ENCODE measurements around the gene ZNF232.

DNA sequence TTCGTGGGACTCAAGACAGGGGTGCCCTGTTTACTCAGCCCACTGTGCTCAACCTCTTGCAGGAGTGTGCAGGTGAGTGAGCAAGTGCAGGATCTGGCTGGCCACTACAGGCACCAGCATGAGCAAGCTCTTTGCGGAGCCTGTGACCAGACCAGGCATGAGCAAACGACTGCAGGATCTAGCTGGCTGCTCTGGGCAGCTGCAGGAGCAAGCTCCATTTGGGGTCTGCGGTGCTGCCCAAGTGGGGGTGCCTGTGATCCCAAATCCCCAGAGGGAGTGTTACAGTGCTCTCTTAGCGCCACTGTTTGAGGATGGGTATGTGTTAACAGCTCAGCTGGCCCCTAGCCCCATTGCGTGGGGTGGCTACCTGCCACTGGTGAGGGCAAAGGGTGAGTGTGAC is 6.5 kb upstream of the ZNF232 start:
- TF ChIP-seq, protein P1, sequence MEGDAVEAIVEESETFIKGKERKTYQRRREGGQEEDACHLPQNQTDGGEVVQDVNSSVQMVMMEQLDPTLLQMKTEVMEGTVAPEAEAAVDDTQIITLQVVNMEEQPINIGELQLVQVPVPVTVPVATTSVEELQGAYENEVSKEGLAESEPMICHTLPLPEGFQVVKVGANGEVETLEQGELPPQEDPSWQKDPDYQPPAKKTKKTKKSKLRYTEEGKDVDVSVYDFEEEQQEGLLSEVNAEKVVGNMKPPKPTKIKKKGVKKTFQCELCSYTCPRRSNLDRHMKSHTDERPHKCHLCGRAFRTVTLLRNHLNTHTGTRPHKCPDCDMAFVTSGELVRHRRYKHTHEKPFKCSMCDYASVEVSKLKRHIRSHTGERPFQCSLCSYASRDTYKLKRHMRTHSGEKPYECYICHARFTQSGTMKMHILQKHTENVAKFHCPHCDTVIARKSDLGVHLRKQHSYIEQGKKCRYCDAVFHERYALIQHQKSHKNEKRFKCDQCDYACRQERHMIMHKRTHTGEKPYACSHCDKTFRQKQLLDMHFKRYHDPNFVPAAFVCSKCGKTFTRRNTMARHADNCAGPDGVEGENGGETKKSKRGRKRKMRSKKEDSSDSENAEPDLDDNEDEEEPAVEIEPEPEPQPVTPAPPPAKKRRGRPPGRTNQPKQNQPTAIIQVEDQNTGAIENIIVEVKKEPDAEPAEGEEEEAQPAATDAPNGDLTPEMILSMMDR (IDR thresholded peaks at IDR 0.05), result no peak
- TF ChIP-seq ZFX (IDR thresholded peaks at IDR 0.05; ENCODE audit: borderline replicate concordance), result no peak

Data from 22Rv1 (cell line).